Naive thymus-derived CD4-positive, alpha-beta T cell (primary cell): Measurements from ENCODE around the gene GNG7. TPM values are rescaled to one million over a fixed set of nuclear protein-coding genes. Genes with fewer than 3 reads are reported as not detected.
"Not testable (repeated sequence)": the region's sequence is repeated elsewhere in the genome, so short reads cannot be mapped to it uniquely, and the experiment has no call there.

ENCODE experiments used
- ATAC-seq: fragments of 150-1000 bp; cut with Tn5 transposase; 2 replicates; pipeline ENCODE4 v1.10.0; 2021; ENCODE audit warnings: mild to moderate bottlenecking, moderate library complexity
- CTCF ChIA-PET: fragments of 350-600 bp; sonication (Branson Sonifier 250); formaldehyde crosslinking; loops from one replicate; lab custom pipeline; 2021; ENCODE audit warnings: antibody characterized with exemption; lab: Charles Lee
- POLR2A ChIA-PET: fragments of 350-600 bp; sonication (Branson Sonifier 250); formaldehyde crosslinking; loops from one replicate; lab custom pipeline; 2021; ENCODE audit warnings: antibody characterized with exemption, inconsistent platforms; lab: Charles Lee
- DNase-seq, 9 donors: peaks; one replicate each; pipeline versions ENCODE4 v3.0.0 to v3.0.0-alpha.2; 2020 to 2022; ENCODE audit warnings: mixed read lengths in 1 of 9
- H3K27ac ChIP-seq: one replicate; pipeline ENCODE4 v1.7.0; 2013; ENCODE audit warnings: mild to moderate bottlenecking, low read depth, low read length, moderate library complexity
- H3K27me3 ChIP-seq, 2 donors: one replicate each; pipeline ENCODE4 v1.7.0; 2013; ENCODE audit warnings: low read length in 2 of 2, mild to moderate bottlenecking in 2 of 2, moderate library complexity in 2 of 2; ENCODE audit not compliant: control insufficient read depth in 2 of 2, insufficient read depth in 2 of 2
- H3K36me3 ChIP-seq, 3 experiments: 1 replicate in 2 of 3; 2 replicates in 1 of 3; pipeline ENCODE4 v1.7.0; 2013; ENCODE audit warnings: low read length in 3 of 3, mild to moderate bottlenecking in 3 of 3, moderate library complexity in 1 of 3; ENCODE audit not compliant: insufficient read depth in 3 of 3, control insufficient read depth in 2 of 3
- H3K4me1 ChIP-seq, 2 donors: one replicate each; pipeline ENCODE4 v1.7.0; 2013; ENCODE audit warnings: low read length in 2 of 2, mild to moderate bottlenecking in 2 of 2, moderate library complexity in 1 of 2; ENCODE audit not compliant: control insufficient read depth in 2 of 2, insufficient read depth in 2 of 2
- H3K4me3 ChIP-seq: 2 replicates; pipeline ENCODE4 v1.7.0; 2013; ENCODE audit warnings: mild to moderate bottlenecking, low read length
- H3K9me3 ChIP-seq, 3 experiments: 1 replicate in 2 of 3; 2 replicates in 1 of 3; pipeline ENCODE4 v1.7.0; 2013; ENCODE audit warnings: low read length in 3 of 3; ENCODE audit not compliant: control insufficient read depth in 2 of 3
- H3K27ac Mint-ChIP-seq, 9 donors: one replicate each; pipeline ENCODE4 v1.8.0; 2020 to 2022; ENCODE audit warnings: mixed read lengths in 9 of 9, mild to moderate bottlenecking in 8 of 9, moderate library complexity in 5 of 9, inconsistent platforms in 2 of 9
- H3K27me3 Mint-ChIP-seq, 5 donors: one replicate each; pipeline ENCODE4 v1.8.0; 2021 to 2022; ENCODE audit warnings: mixed read lengths in 5 of 5, mild to moderate bottlenecking in 1 of 5
- H3K36me3 Mint-ChIP-seq, 5 donors: one replicate each; pipeline ENCODE4 v1.8.0; 2020 to 2022; ENCODE audit warnings: mixed read lengths in 5 of 5, mild to moderate bottlenecking in 3 of 5, inconsistent platforms in 1 of 5
- H3K4me1 Mint-ChIP-seq, 7 donors: one replicate each; pipeline ENCODE4 v1.8.0; 2020 to 2022; ENCODE audit warnings: mixed read lengths in 7 of 7, mild to moderate bottlenecking in 3 of 7, inconsistent platforms in 1 of 7
- H3K4me3 Mint-ChIP-seq, 10 donors: one replicate each; pipeline ENCODE4 v1.8.0; 2020 to 2022; ENCODE audit warnings: mild to moderate bottlenecking in 10 of 10, mixed read lengths in 10 of 10, moderate library complexity in 6 of 10, inconsistent platforms in 2 of 10
- H3K9me3 Mint-ChIP-seq, 11 donors: one replicate each; pipeline ENCODE4 v1.8.0; 2020 to 2022; ENCODE audit warnings: mixed read lengths in 11 of 11, mild to moderate bottlenecking in 4 of 11, inconsistent platforms in 1 of 11, moderate library complexity in 1 of 11
- intact Hi-C, 2 donors: fragments of 100-400 bp; cut with micrococcal nuclease; formaldehyde crosslinking; loops; one replicate each; pipeline ENCODE4 v1.15.1; 2023
- polyA plus RNA-seq, 2 donors: library from polyadenylated mRNA; unstranded; fragments of 300-500 nt; fragmentation: Illumina TruSeq; gene quantifications; one replicate each; pipeline ENCODE4 v1.2.3, GENCODE V29; 2021
- total RNA-seq, 6 experiments: library from RNA in 5 of 6; stranded (reverse) in 5 of 6; gene quantifications; 1 replicate in 5 of 6; 2 replicates in 1 of 6; pipeline ENCODE4 v1.2.3 and lab custom pipeline; 2021 to 2026

The GNG7 gene
- total and polyA plus RNA-seq, 7 experiments from 2014 or later = 0.31 to 6.8 (median 4.7) TPM

GRCh38 chr19:2608602-2608922 lies 93.9 kb downstream of the GNG7 start:
- Histone ChIP-seq H3K4me3 (no peak overlapping the region), H3K27ac (no peak overlapping the region), H3K36me3 (no peaks in the 10 kb centered on the region), H3K9me3 (no peaks in the 10 kb centered on the region), H3K4me1 (peaks cover 11 to 17% of the 10 kb centered on the region in 2 donors), H3K27me3 (no peaks in the 10 kb centered on the region)
- no peak for DNase-seq
- Mint-ChIP-seq H3K36me3 (peaks cover 0 to 2% (median 0%) of the 10 kb centered on the region in 5 donors), H3K4me1 (peaks cover 11 to 34% (median 26%) of the 10 kb centered on the region in 7 donors), H3K4me3 (peak overlapping the region in 6 of 10 donors; percentile 46 to 84 (median 69)), H3K9me3 (peaks cover 0 to 2% (median 0%) of the 10 kb centered on the region in 11 donors), H3K27me3 (peaks cover 0 to 23% (median 0%) of the 10 kb centered on the region in 5 donors), H3K27ac (peak overlapping the region in 3 of 9 donors; percentile 46 to 69 (median 61))
- POLR2A ChIA-PET = interaction anchor here (1.1 to 16.4 kb wide), 4 partner anchors 8 to 130 kb away, joined by 3 to 415 read pairs (median 14); partner anchors contain the start of gene GADD45B
- no peak for ATAC-seq
- CTCF ChIA-PET = interaction anchor here (1.1 to 7.9 kb wide), 6 partner anchors 10 to 135 kb away, joined by 4 to 78 read pairs (median 5); partner anchors contain the start of gene GADD45B
- intact Hi-C loops = loop anchor here in 1 of 2 donors (1.0 kb wide), 1 partner anchor 9 kb away; no protein-coding TSS in a partner anchor

- intact Hi-C loops = loop anchor here in 1 of 2 donors (1.0 kb wide), 1 partner anchor 9 kb away; no protein-coding TSS in a partner anchor
- Histone ChIP-seq H3K4me3 (peak overlapping the region; percentile 28), H3K4me1 (peaks cover 9 to 12% of the 10 kb centered on the region in 2 donors), H3K9me3 (no peaks in the 10 kb centered on the region), H3K27me3 (no peaks in the 10 kb centered on the region), H3K36me3 (no peaks in the 10 kb centered on the region), H3K27ac (no peak overlapping the region)
- Mint-ChIP-seq H3K9me3 (peaks cover 0 to 2% (median 0%) of the 10 kb centered on the region in 11 donors), H3K27me3 (peaks cover 0 to 24% (median 0%) of the 10 kb centered on the region in 5 donors), H3K4me1 (peaks cover 8 to 28% (median 20%) of the 10 kb centered on the region in 7 donors), H3K4me3 (peak overlapping the region; percentile 67 to 84 (median 80)), H3K27ac (peak overlapping the region; percentile 25 to 90 (median 73)), H3K36me3 (peaks cover 0 to 2% (median 0%) of the 10 kb centered on the region in 5 donors)
- peak; percentile 37 to 81 (median 71) for DNase-seq
- ATAC-seq = peak; percentile 76
- CTCF ChIA-PET = interaction anchor here (0.9 to 7.9 kb wide), 5 partner anchors 10 to 129 kb away, joined by 3 to 78 read pairs (median 4); partner anchors contain the start of gene GADD45B
- POLR2A ChIA-PET = interaction anchor here (0.5 to 16.4 kb wide), 9 partner anchors 7 to 355 kb away, joined by 3 to 415 read pairs (median 4); partner anchors contain the start of gene GADD45B
These were observed 94.5 kb downstream of the GNG7 start for GRCh38 chr19:2607712-2608601.

GRCh38 chr19:2606774-2607173 lies 95.7 kb downstream of the GNG7 start:
- Mint-ChIP-seq H3K4me1 (peaks cover 8 to 26% (median 20%) of the 10 kb centered on the region in 7 donors), H3K27me3 (peaks cover 0 to 28% (median 0%) of the 10 kb centered on the region in 5 donors), H3K4me3 (peak overlapping the region in 3 of 10 donors; percentile 6 to 43 (median 6)), H3K27ac (peak overlapping the region in 1 of 9 donors; percentile 61)
- ATAC-seq, H3K36me3 Mint-ChIP-seq, H3K27ac ChIP-seq, H3K36me3 ChIP-seq, H3K4me3 ChIP-seq, H3K27me3 ChIP-seq, H3K9me3 Mint-ChIP-seq, H3K9me3 ChIP-seq, intact Hi-C loops: not testable (repeated sequence)
- POLR2A ChIA-PET = interaction anchor here (1.3 to 16.4 kb wide), 2 partner anchors 14 to 128 kb away, joined by 3 to 415 read pairs; partner anchors contain the start of gene GADD45B
- CTCF ChIA-PET = interaction anchor here (0.9 to 7.9 kb wide), 3 partner anchors 12 to 128 kb away, joined by 3 to 78 read pairs (median 4); partner anchors contain the start of gene GADD45B
- peaks cover 9 to 12% of the 10 kb centered on the region in 2 donors for H3K4me1 ChIP-seq
- DNase-seq = peak in 1 of 9 donors; percentile 4

GRCh38 chr19:2605889-2606288 lies 96.6 kb downstream of the GNG7 start:
- H3K27ac ChIP-seq, H3K36me3 ChIP-seq, ATAC-seq, H3K4me3 Mint-ChIP-seq, H3K9me3 ChIP-seq, H3K4me3 ChIP-seq, H3K9me3 Mint-ChIP-seq, POLR2A ChIA-PET, intact Hi-C loops, H3K27me3 ChIP-seq, H3K36me3 Mint-ChIP-seq, CTCF ChIA-PET: not testable (repeated sequence)
- H3K4me1 Mint-ChIP-seq = peaks cover 8 to 21% (median 16%) of the 10 kb centered on the region in 7 donors
- H3K27me3 Mint-ChIP-seq = peaks cover 0 to 29% (median 0%) of the 10 kb centered on the region in 5 donors
- DNase-seq = peak in 1 of 9 donors; percentile 16
- peaks cover 9 to 12% of the 10 kb centered on the region in 2 donors for H3K4me1 ChIP-seq
- peak overlapping the region in 1 of 9 donors; percentile 19 for H3K27ac Mint-ChIP-seq

GRCh38 chr19:2604747-2605329 lies 97.7 kb downstream of the GNG7 start:
- peaks cover 0 to 2% (median 0%) of the 10 kb centered on the region in 5 donors for H3K36me3 Mint-ChIP-seq
- POLR2A ChIA-PET = no interaction called here
- CTCF ChIA-PET = no interaction called here

GRCh38 chr19:2603334-2603733 lies 99.2 kb downstream of the GNG7 start:
- Histone ChIP-seq H3K27me3 (no peaks in the 10 kb centered on the region), H3K9me3 (no peaks in the 10 kb centered on the region), H3K4me3 (no peak overlapping the region), H3K4me1 (peaks cover 6 to 8% of the 10 kb centered on the region in 2 donors), H3K27ac (no peak overlapping the region), H3K36me3 (no peaks in the 10 kb centered on the region)
- Mint-ChIP-seq H3K36me3 (peaks cover 0 to 2% (median 0%) of the 10 kb centered on the region in 5 donors), H3K4me1 (peaks cover 12 to 24% (median 18%) of the 10 kb centered on the region in 7 donors), H3K27ac (peak overlapping the region in 1 of 9 donors; percentile 20), H3K27me3 (peaks cover 0 to 14% (median 0%) of the 10 kb centered on the region in 5 donors), H3K9me3 (peaks cover 0 to 2% (median 0%) of the 10 kb centered on the region in 11 donors), H3K4me3 (no peak overlapping the region)
- intact Hi-C loops = no loop called here
- DNase-seq (peak in 1 of 9 donors; percentile 10), ATAC-seq (no peak)
- CTCF ChIA-PET = no interaction called here
- POLR2A ChIA-PET = interaction anchor here (1.4 kb wide), 1 partner anchor 127 kb away, joined by 6 read pairs; no protein-coding TSS in a partner anchor

More at GRCh38 chr19:2604747-2605329, 97.7 kb downstream of the GNG7 start:
- DNase-seq (peak in 1 of 9 donors; percentile 4), ATAC-seq (no peak)
- Mint-ChIP-seq H3K9me3 (peaks cover 0 to 2% (median 0%) of the 10 kb centered on the region in 11 donors), H3K4me1 (peaks cover 5 to 20% (median 16%) of the 10 kb centered on the region in 7 donors), H3K27me3 (peaks cover 0 to 27% (median 0%) of the 10 kb centered on the region in 5 donors), H3K4me3 (no peak overlapping the region), H3K27ac (no peak overlapping the region)
- H3K4me3 ChIP-seq = no peak overlapping the region
- intact Hi-C loops = no loop called here
- H3K27me3 ChIP-seq = no peaks in the 10 kb centered on the region
- H3K27ac ChIP-seq = no peak overlapping the region
- H3K4me1 ChIP-seq = peaks cover 9 to 12% of the 10 kb centered on the region in 2 donors
- no peaks in the 10 kb centered on the region for H3K9me3 ChIP-seq
- no peaks in the 10 kb centered on the region for H3K36me3 ChIP-seq
